Measurements from ENCODE around the gene ITPKA.

The ITPKA gene

GRCh38 chr15:41511899-41512369, 18.3 kb downstream of the ITPKA start:
- no peak for DNase-seq

DNA sequence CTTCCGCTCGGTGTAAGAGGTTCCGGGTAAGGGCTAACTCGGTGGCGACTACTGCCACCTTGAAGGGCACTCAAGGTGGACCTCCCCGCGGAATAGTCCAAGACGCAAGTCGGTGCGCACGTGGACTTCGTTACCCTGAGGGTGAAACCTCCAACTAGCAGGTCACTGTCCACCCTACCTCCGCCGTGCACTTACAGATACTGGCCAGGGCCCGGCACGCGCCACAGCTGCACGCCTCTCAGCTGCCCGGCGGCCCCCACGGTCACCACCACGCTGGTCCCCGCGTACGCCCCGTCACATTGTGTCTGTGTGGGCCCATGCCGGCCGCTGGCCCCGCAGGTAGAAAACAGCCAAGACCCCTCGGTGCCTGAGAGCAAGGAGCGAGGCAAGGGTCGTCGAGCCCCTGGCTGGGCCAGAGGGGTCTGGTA, 18.9 kb downstream of the ITPKA start:
- no peak for DNase-seq

GRCh38 chr15:41512940-41513505, 19.3 kb downstream of the ITPKA start:
- no peak for DNase-seq

DNA sequence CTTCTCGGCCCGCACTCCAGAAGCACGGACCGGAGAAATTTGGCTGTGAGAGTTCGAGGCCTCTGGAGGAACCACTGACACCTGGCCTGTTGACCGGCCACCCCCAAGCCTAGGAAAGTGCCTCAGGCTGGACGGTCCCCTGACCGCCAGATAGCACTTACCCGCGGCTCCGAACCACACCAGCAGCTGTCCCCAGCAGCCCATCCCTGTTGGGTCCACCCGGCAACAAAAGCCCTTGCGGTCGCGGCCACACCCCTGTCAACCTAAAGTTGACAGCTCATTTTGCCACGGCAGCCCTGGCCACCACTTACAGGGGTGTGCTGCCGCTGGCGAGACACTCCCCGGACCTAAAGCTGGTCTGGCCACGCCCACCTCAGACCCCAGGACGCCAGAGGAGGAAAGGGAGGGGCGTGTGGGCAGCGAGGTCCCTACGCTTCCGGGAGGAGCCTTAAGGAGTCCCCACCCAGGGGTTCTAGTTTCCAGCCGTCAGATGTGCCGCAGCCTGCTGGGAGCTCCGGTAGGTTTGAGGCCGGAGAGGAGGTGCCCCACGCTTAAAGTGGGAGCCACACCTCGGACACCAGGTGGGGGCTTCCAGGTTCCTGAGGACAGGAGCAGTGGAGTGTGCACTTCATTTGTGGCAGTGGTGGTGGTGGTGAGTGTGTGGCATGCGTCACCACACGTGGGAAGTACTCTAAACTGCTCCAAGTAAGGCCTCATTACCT, 20.0 kb downstream of the ITPKA start, which contains the start of gene LTK:
Gene LTK (minus strand): TSS at position 322 of the 722 bp plus-strand sequence. CDS start 118 bp downstream, at position 204.
- DNase-seq = peak; percentile 24

DNA sequence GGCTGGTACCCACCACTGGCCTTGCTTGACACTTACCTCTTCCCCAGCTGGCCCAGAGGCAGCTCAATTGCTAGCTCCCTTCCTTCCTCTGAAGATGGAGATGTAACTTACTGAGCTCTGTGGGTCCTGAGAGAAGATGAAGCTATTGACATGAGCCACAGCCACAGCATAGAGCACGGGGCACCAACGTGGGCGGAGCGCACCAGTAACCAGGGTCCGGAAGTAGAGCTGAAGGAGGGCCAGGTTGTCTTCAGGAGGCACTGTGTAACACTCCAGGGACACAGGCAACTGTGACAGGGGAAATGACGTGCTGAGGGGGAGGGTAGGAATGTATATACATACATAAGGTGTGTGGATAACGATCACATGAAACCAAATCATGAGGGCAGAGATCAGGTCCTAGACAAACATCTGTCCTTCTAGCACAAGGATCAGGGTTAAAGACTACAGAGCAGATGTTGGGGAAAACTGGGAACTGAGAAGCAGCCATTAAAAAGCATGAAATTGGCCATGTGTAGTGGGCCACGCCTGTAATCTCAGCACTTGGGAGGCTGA, 24.3 kb downstream of the ITPKA start:
- DNase-seq = no peak

- DNase-seq = no peak
Observed at GRCh38 chr15:41520636-41521035, 27.0 kb downstream of the ITPKA start.

DNA sequence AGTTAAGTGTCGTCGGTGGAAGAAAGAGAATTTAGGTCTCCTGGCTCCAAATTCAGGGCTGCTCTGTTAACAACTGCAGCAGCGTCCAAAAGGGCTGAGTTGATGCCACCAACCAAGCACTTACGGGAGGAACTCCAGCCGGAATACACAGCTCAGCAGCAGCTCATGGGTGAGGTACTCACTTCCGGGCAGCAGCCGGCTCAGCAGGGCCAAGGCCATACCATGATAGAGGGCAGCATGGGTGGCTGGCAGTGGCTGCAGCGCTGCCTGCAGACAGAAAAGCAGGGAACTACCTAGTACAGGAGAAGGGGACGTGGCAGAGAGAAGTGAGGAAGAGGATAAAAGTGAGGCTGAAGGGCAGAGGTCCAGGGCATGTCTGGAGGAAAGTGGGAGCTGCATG, 27.9 kb downstream of the ITPKA start:
- DNase-seq = no peak

- DNase-seq = no peak
Observed at GRCh38 chr15:41523097-41523496, 29.4 kb downstream of the ITPKA start.

DNA sequence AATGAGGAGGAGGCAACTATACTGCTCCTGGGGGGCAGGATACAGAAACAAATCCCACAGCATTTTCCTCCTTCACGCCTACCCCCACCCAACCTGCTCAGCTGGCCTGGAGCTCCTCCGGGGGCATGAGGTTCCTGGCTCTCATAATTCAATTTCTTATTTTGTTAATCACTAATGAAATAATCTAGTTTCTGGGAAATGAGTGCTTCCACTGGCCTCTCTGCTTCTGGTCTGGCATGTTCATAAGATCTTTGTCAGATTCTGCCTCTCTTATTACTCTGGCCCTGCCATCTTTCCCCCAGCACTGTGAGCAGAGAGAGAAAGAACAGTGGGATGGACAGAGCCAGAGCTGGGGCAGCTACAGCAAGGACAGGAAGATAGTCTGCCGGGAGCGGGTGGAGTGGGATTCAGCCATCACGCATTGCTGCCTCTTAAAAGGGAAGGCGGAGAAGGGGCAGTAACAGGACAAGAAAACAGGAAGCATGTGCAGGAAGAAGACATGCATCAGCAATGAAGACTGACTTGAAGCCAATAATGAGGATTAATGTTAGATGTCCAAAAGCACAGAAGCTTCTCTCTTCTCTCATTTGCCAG, 36.8 kb downstream of the ITPKA start:
- no peak for DNase-seq

DNA sequence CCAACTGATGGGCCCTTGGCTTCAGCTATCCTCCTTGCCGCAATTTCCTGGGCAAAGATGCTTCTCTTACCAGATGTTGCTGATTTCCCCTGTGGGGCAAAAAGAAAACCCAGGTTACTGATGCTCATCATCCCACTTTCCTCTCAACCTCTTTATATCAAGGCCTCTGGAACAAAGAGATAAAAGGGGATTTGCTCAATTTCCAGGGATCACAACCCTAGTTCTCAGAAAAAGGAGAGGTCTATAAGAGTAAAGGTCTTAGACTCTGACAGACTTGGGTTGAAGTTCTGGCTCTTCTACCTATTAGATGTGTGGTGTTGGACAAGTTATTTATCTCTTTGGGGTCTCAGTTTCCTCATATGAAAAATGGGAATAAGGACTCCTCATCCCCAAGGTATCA, 41.9 kb downstream of the ITPKA start:
- DNase-seq = no peak

DNA sequence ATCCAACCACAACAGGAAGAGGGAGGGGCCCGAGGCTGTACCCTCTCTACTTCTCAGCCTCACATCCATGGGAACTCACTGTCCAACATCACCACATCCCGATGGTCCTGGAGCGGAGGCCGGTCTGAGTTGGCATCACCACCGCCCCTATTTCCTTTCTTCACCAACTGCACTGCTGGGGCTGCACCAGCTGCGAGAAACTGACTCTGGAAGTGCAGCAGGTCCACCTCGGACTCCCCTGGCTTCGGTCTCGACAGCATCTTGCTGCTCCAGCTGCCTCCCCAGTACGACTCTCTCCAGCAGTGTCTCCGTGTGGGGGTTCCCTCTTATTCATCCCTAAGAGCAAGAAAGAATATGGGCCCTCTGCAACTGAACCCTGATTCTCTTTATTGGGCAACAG, 43.2 kb downstream of the ITPKA start:
- DNase-seq = no peak

DNA sequence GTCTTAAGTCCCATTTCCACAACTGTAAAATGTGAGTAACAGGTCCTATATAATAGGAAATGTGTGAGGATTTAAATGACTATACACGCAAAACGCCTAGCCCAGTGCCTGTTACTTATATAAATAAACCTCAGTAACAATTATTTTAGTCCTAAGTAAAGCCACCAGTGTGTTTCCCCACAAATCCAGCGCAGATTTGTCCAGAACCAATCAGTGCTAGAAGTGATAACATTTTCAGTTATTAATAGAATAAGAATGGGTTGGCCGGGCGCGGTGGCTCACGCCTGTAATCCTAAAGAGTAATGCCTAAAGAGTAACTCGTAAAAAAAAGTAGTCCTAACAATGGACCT, 49.8 kb downstream of the ITPKA start:
- no peak for DNase-seq

DNA sequence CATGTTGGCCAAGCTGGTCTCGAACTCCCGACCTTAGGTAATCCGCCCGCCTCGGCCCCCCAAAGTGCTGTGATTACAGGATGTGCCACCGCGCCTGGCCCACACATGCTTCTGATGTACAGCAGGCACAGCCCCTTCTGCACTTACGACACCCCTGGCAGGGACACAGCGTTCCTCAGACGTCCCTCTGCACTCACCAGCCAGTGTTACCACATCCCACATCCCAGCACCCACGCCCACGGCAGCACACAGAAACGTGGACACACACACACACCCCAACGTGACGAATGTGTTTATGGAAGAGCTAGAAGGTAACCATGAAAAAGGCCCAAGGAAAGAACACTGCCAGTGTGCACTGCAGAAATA, 51.0 kb downstream of the ITPKA start:
- no peak for DNase-seq

DNA sequence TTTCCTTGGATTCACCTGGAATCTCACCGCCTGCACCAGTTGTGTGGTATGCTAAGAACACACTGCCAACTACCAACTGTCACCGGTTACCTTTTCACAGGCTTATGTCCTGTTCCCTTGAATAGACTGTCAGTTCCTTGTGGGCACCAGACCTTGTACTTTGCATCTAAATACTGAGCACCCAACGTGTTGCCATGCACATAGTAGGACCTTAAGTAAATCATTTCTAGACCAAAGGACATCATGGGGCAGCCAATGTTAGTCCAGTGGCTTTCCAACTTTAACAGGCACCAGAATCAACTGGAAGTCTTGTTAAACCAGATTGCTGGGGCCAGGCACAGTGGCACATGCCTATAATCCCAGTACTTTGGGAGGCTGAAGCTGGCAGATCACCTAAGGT, 51.5 kb downstream of the ITPKA start:
- DNase-seq = no peak

GRCh38 chr15:41546851-41547786, 53.4 kb downstream of the ITPKA start:
- DNase-seq = no peak

- no peak for DNase-seq
Observed at GRCh38 chr15:41550066-41550775, 56.5 kb downstream of the ITPKA start.

Measured in NCI-H2227 treated with DMSO at 0.1 percent for 48 hours (cell line).